K562 (cell line): ENCODE results near the gene RBM12. TPM values are rescaled to one million over a fixed set of nuclear protein-coding genes. Genes with fewer than 3 reads are reported as not detected.

Experiments used
- ARHGAP35 ChIP-seq: fragments of 450-650 bp; IDR thresholded peaks from 2 replicates; pipeline ENCODE4 v1.6.1; 2018; ENCODE audit not compliant: partially characterized antibody
- CTBP1 ChIP-seq: fragments of 450-650 bp; IDR thresholded peaks from 2 replicates; pipeline ENCODE4 v1.6.1; 2016; ENCODE audit warnings: borderline replicate concordance
- E2F8 ChIP-seq: fragments of 450-650 bp; IDR thresholded peaks from 2 replicates; pipeline ENCODE4 v1.7.1; 2018; ENCODE audit warnings: mild to moderate bottlenecking, low read depth; ENCODE audit not compliant: partially characterized antibody
- ELK3 ChIP-seq: fragments of 450-650 bp; formaldehyde crosslinking; IDR thresholded peaks from 2 replicates; pipeline ENCODE4 v1.4.0; 2020; ENCODE audit warnings: mild to moderate bottlenecking
- ETS1 ChIP-seq: conservative IDR thresholded peaks from 2 replicates; pipeline ENCODE4 v1.6.1; 2011; ENCODE audit warnings: low read depth, mild to moderate bottlenecking, low read length; ENCODE audit not compliant: control insufficient read depth
- FOXP1 ChIP-seq: sonication (generic); formaldehyde crosslinking; IDR thresholded peaks from 2 replicates; pipeline ENCODE4 v1.8.0; 2022; ENCODE audit warnings: mild to moderate bottlenecking, missing genetic modification reagents
- GABPB2 ChIP-seq: fragments of 250-450 bp; sonication (Bioruptor Pico); conservative IDR thresholded peaks from 2 replicates; pipeline ENCODE4 v1.5.1; 2021; ENCODE audit warnings: mild to moderate bottlenecking
- HIVEP1 ChIP-seq: fragments of 250-450 bp; sonication (Bioruptor Pico); IDR thresholded peaks from 2 replicates; pipeline ENCODE4 v1.4.0; 2020; ENCODE audit warnings: mild to moderate bottlenecking
- NFE2L1 ChIP-seq: fragments of 450-650 bp; IDR thresholded peaks from 2 replicates; pipeline ENCODE4 v1.6.1; 2016; ENCODE audit warnings: missing genetic modification characterization, low read depth, mild to moderate bottlenecking, missing compliant biosample characterization, moderate library complexity, borderline replicate concordance
- NR4A1 ChIP-seq, 2 experiments: fragments of 250-450 bp in 1 of 2; fragments of 450-650 bp in 1 of 2; sonication (Bioruptor Pico) in 1 of 2; IDR thresholded peaks; 2 replicates each; pipeline versions ENCODE4 v1.4.0 to v1.6.1; 2016 to 2020; ENCODE audit warnings: mild to moderate bottlenecking in 2 of 2, missing compliant biosample characterization in 1 of 2, missing genetic modification characterization in 1 of 2, moderate library complexity in 1 of 2
- USF2 ChIP-seq: sonication (generic); formaldehyde crosslinking; IDR thresholded peaks from 2 replicates; pipeline ENCODE4 v1.5.0; 2020; ENCODE audit warnings: missing genetic modification reagents
- ZMIZ1 ChIP-seq, 2 experiments: fragments of 150-350 bp in 1 of 2; IDR thresholded peaks; 2 replicates each; pipeline ENCODE4 v1.6.1; 2012 to 2016; ENCODE audit warnings: low read depth in 2 of 2, low read length in 2 of 2, mild to moderate bottlenecking in 1 of 2, moderate library complexity in 1 of 2
- ZNF561 ChIP-seq: fragments of 450-650 bp; formaldehyde crosslinking; conservative IDR thresholded peaks from 2 replicates; pipeline ENCODE4 v1.4.0; 2020; ENCODE audit warnings: mild to moderate bottlenecking, moderate library complexity
- ZNF583 ChIP-seq: fragments of 250-450 bp; sonication (Bioruptor Pico); IDR thresholded peaks from 2 replicates; pipeline ENCODE4 v1.4.0; 2020
- polyA plus RNA-seq, 8 experiments: library from polyadenylated mRNA; depleted of rRNA in 4 of 8; stranded (reverse) in 5 of 8; unstranded in 3 of 8; fragments of >200 nt; fragmentation: Nextera tagmentation in 2 of 8; fragmentation: Illumina TruSeq in 1 of 8; extraction: Ambion mirVana in 2 of 8; extraction: Trizol in 1 of 8; gene quantifications; 2 replicates each; pipeline versions ENCODE4 v1.2.1 to v1.2.3, GENCODE V29; 2011 to 2014; ENCODE audit warnings: inconsistent platforms in 1 of 8, missing spikeins in 1 of 8
- total RNA-seq, 7 experiments: library from RNA; depleted of rRNA in 6 of 7; stranded (reverse); fragments of >200 nt in 6 of 7; fragmentation: Illumina TruSeq in 2 of 7; extraction: Trizol in 2 of 7; gene quantifications; 2 replicates each; pipeline versions ENCODE4 v1.2.1 to v1.2.3, GENCODE V29; 2011 to 2021; ENCODE audit warnings: low replicate concordance in 1 of 7

RBM12 gene
- total and polyA plus RNA-seq, 9 of the 15 experiments (the other 6 are each of a cell fraction or from before 2014, with no cell fraction given) = 5.0 to 162 (median 73.3) TPM

GRCh38 chr20:35600993-35601973 is 63.4 kb downstream of the RBM12 start (continued):
- TF ChIP-seq E2F8 = no peak
- no peak for TF ChIP-seq GABPB2 (CRISPR knock-in tag)
- TF ChIP-seq ZNF561 = no peak
- TF ChIP-seq ELK3 (CRISPR knock-in tag) = no peak
- no peak for TF ChIP-seq HIVEP1 (CRISPR knock-in tag)
- 0 out of 2 replicates have a peak, but pooled peaks have one; percentile 33 for TF ChIP-seq ETS1
- no peak for TF ChIP-seq ZNF583 (CRISPR knock-in tag)
- peak; percentile 32; the same call in 1 of the 2 replicates for TF ChIP-seq USF2 (CRISPR knock-in tag)
- peak; percentile 79 for TF ChIP-seq CTBP1
- peak; percentile 95 for TF ChIP-seq FOXP1 (CRISPR knock-in tag)
- no peak for TF ChIP-seq NFE2L1 (tag)
- no peak for TF ChIP-seq NR4A1 (CRISPR knock-in tag; IDR thresholded peaks at IDR 0.05)
- TF ChIP-seq NR4A1 (tag; IDR thresholded peaks at IDR 0.05) = 0 out of 2 replicates have a peak, but pooled peaks have one; percentile 33
- no peak for TF ChIP-seq ZMIZ1 (IDR thresholded peaks at IDR 0.05; ENCODE audit: low read depth in 2 of 2, low read length in 2 of 2)
- no peak for TF ChIP-seq ARHGAP35
